Stimulated activated naive CD4-positive, alpha-beta T cell (primary cell): Measurements from ENCODE around the gene GLDN.

ENCODE experiments used
- DNase-seq, 6 experiments: peaks; one replicate each; lab custom pipeline; 2025; lab: John Stamatoyannopoulos, UW

GLDN gene

GRCh38 chr15:51356983-51357382 lies 15.5 kb downstream of the GLDN start:
- no peak for DNase-seq

- DNase-seq: no peak
Observed at GRCh38 chr15:51359981-51360380, 18.5 kb downstream of the GLDN start.

GRCh38 chr15:51363383-51363782 lies 21.9 kb downstream of the GLDN start:
- no peak for DNase-seq

GRCh38 chr15:51365417-51365816 lies 24.0 kb downstream of the GLDN start:
- no peak for DNase-seq

GRCh38 chr15:51366071-51366470 lies 24.6 kb downstream of the GLDN start:
- DNase-seq: no peak

GRCh38 chr15:51366920-51367319 lies 25.5 kb downstream of the GLDN start:
- DNase-seq: no peak

GRCh38 chr15:51367322-51367976 lies 26.0 kb downstream of the GLDN start:
- no peak for DNase-seq

GRCh38 chr15:51368307-51368706 lies 26.9 kb downstream of the GLDN start:
- DNase-seq: no peak

GRCh38 chr15:51368751-51369450 lies 27.4 kb downstream of the GLDN start:
- DNase-seq: no peak

GRCh38 chr15:51369451-51369761 lies 28.0 kb downstream of the GLDN start:
- DNase-seq: no peak

- no peak for DNase-seq
Observed at GRCh38 chr15:51371266-51371665, 29.8 kb downstream of the GLDN start.

GRCh38 chr15:51374131-51374530 lies 32.7 kb downstream of the GLDN start:
- no peak for DNase-seq

GRCh38 chr15:51375966-51376640 lies 34.6 kb downstream of the GLDN start:
- DNase-seq: no peak

- no peak for DNase-seq
Observed at GRCh38 chr15:51377038-51377786, 35.8 kb downstream of the GLDN start.

- no peak for DNase-seq
Observed at GRCh38 chr15:51378406-51378805, 37.0 kb downstream of the GLDN start.

- DNase-seq: no peak
Observed at GRCh38 chr15:51379390-51379789, 37.9 kb downstream of the GLDN start.

- DNase-seq: no peak
Observed at GRCh38 chr15:51380999-51381806, 39.7 kb downstream of the GLDN start.

GRCh38 chr15:51382787-51383186 lies 41.3 kb downstream of the GLDN start:
- no peak for DNase-seq

GRCh38 chr15:51386029-51386428 lies 44.6 kb downstream of the GLDN start:
- no peak for DNase-seq

GRCh38 chr15:51386486-51386885 lies 45.0 kb downstream of the GLDN start:
- no peak for DNase-seq

- no peak for DNase-seq
Observed at GRCh38 chr15:51386960-51387698, 45.7 kb downstream of the GLDN start.
